ENCODE measurements around the gene ARRDC1. TPM values are rescaled to one million over a fixed set of nuclear protein-coding genes. Genes with fewer than 3 reads are reported as not detected.

The ARRDC1 gene, protein sequence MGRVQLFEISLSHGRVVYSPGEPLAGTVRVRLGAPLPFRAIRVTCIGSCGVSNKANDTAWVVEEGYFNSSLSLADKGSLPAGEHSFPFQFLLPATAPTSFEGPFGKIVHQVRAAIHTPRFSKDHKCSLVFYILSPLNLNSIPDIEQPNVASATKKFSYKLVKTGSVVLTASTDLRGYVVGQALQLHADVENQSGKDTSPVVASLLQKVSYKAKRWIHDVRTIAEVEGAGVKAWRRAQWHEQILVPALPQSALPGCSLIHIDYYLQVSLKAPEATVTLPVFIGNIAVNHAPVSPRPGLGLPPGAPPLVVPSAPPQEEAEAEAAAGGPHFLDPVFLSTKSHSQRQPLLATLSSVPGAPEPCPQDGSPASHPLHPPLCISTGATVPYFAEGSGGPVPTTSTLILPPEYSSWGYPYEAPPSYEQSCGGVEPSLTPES
- 86.4 and 93.7 TPM in 2 replicates for total RNA-seq (2022)
- Bru-seq, nascent RNA, result percentile 67 among the genes with signal in this experiment
- BruChase-seq, experiment 1, labeled RNA remaining after a 6-hour chase, result percentile 97 among the genes with signal in this experiment
- percentile 94 among the genes with signal in this experiment for BruChase-seq, experiment 2, labeled RNA remaining after a 2-hour chase
- long read RNA-seq, transcript ARRDC1-201 (8 exons, 1,586 nt), result major isoform, 76 of 174 reads
- long read RNA-seq, partial matches to known transcripts, result 56 of 174 reads
- long read RNA-seq, other reads (novel, unspliced or antisense), result 41 of 174 reads

DNA sequence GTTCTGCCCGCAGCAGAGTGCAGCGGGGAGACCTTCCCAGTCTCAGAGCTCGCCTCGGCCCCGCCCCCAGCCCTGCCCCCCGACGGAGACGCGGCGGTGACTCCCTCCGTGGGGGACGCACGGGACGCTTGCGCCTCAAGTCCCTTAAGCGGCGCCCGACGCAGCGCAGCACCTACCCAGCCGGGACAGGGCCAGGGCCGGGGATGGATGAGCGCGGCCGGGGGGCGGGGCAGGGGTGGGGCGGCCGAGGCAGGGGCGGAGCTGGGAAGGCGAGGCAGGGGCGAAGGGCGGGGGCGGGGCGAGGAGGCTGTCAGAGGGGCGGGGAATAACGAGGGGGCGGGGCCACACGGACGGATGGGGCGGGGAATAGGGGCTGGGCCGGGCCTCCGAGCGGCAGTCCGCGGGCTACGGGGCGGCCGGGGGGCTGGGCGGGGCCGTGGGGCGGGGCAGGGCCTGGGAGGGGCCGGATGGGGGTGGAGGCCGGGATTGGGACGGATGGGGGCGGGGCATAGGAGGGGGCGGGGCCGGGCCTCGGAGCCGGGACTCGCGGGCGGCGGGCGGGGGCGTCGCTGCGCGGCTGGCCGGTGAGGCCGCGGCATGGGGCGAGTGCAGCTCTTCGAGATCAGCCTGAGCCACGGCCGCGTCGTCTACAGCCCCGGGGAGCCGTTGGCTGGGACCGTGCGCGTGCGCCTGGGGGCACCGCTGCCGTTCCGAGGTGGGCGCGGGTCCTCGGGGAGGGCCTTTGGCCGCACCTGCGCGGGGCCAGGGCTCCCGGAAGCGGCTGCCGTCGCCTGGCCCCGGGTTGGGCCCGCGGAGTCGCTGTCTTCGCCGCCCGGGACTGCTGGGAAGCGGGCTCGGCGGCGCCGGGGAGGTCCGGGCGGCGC lies at the start of gene ARRDC1:
Gene ARRDC1 (plus strand): TSS at position 566 of the 884 bp plus-strand sequence. CDS start 32 bp downstream, at position 598.
- peak; percentile 88 for DNase-seq

DNA sequence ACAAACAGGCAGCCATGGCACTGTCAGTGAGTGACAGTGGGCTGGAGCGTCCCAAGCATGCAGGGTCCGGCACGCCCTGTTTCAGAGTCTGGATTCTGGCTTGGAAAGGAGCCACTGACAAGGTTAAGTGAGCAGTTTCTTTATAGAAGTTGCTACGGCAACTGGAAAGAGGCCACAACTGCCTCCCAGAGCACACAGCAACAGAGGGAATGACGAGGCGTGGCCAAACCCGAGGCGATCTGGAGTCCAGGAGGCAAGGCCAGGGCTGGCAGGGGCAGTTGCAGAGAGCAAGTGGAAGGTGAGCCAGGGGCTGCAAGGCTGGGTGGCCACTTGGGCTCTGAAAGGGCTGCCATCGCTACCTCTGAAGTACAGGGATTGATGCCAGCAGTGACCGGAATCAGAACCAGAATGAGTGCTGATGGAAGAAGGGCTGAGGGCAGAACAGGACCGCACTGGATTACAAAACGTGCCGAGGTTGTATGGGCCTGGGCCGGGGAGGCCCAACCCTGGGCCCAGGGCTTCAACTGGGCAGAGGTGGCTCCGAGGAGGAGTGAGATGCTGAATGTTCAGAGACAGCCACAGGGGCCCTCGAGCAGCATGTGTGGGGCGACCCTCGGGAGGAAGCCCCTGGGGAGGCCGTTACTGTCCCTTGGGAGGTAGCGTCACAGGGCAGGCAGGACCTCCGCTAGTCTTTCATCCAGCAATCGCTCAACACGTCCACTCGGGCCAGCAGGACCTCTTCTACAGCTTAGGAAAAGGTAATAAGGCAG lies 49.2 kb upstream of the ARRDC1 start:
- no peak for DNase-seq
- CTCF ChIA-PET, result no interaction called here
- Mint-ChIP-seq H3K4me1 (ENCODE audit: low read depth, unreplicated experiment) (no peaks in the 10 kb centered on the region), H3K27ac (ENCODE audit: unreplicated experiment) (no peak overlapping the region), H3K27me3 (ENCODE audit: unreplicated experiment) (no peaks in the 10 kb centered on the region), H3K36me3 (ENCODE audit: insufficient read depth, unreplicated experiment) (peaks cover 30% of the 10 kb centered on the region), H3K9me3 (ENCODE audit: low read depth, unreplicated experiment) (no peaks in the 10 kb centered on the region), H3K4me3 (ENCODE audit: low read depth, unreplicated experiment) (no peak overlapping the region)
- intact Hi-C loops (cut with micrococcal nuclease; ENCODE audit: unreplicated experiment), result no loop called here
- no TSS peak for BruUV-seq (replicated peaks)
- TF ChIP-seq, protein P1, sequence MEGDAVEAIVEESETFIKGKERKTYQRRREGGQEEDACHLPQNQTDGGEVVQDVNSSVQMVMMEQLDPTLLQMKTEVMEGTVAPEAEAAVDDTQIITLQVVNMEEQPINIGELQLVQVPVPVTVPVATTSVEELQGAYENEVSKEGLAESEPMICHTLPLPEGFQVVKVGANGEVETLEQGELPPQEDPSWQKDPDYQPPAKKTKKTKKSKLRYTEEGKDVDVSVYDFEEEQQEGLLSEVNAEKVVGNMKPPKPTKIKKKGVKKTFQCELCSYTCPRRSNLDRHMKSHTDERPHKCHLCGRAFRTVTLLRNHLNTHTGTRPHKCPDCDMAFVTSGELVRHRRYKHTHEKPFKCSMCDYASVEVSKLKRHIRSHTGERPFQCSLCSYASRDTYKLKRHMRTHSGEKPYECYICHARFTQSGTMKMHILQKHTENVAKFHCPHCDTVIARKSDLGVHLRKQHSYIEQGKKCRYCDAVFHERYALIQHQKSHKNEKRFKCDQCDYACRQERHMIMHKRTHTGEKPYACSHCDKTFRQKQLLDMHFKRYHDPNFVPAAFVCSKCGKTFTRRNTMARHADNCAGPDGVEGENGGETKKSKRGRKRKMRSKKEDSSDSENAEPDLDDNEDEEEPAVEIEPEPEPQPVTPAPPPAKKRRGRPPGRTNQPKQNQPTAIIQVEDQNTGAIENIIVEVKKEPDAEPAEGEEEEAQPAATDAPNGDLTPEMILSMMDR (IDR thresholded peaks at IDR 0.05; ENCODE audit: unreplicated experiment), result no peak

More for the DNA sequence above, at the start of gene ARRDC1:
- H3K9me3 Mint-ChIP-seq (ENCODE audit: low read depth, unreplicated experiment), result no peaks in the 10 kb centered on the region
- H3K4me3 Mint-ChIP-seq (ENCODE audit: low read depth, unreplicated experiment), result peak within 1 kb of the TSS; percentile 90
- H3K4me1 Mint-ChIP-seq (ENCODE audit: low read depth, unreplicated experiment), result peaks cover 9% of the 10 kb centered on the region
- H3K27me3 Mint-ChIP-seq (ENCODE audit: unreplicated experiment), result no peaks in the 10 kb centered on the region
- peak within 1 kb of the TSS; percentile 50 for H3K27ac Mint-ChIP-seq (ENCODE audit: unreplicated experiment)
- peaks cover 21% of the 10 kb centered on the region for H3K36me3 Mint-ChIP-seq (ENCODE audit: insufficient read depth, unreplicated experiment)
- TF ChIP-seq, protein P1 (IDR thresholded peaks at IDR 0.05; ENCODE audit: unreplicated experiment), result no peak
- CTCF ChIA-PET, result interaction anchor here (0.6 kb wide), 1 partner anchor 61 kb away, joined by 5 read pairs; no protein-coding TSS in a partner anchor
- no TSS peak for BruUV-seq (replicated peaks)
- intact Hi-C loops (cut with micrococcal nuclease; ENCODE audit: unreplicated experiment), result no loop called here

DNA sequence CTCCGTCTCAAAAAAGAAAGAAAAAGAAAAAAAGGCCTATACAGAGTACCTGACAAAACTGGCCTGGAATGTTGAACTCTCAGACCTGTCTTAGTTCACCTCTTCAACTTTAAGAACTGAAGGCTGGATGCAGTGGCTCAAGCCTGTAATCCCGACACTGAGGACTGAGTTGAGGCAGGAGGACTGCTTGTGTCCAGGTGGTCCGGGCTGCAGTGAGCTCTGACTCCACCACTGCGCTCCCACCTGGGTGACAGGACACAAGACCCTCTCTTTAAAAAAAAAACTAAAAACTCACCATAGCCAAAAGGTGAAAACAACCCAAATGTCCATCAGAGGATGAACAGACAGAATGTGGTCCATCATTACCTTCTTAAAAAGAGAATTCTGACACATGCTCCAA lies 47.4 kb upstream of the ARRDC1 start:
- no peaks in the 10 kb centered on the region for H3K27me3 Mint-ChIP-seq (ENCODE audit: unreplicated experiment)
- CTCF ChIA-PET, result interaction anchor here (0.6 kb wide), 1 partner anchor 307 kb away, joined by 4 read pairs; the partner anchor contains the start of gene STPG3
- H3K27ac Mint-ChIP-seq (ENCODE audit: unreplicated experiment), result no peak overlapping the region
- TF ChIP-seq, protein P1 (IDR thresholded peaks at IDR 0.05; ENCODE audit: unreplicated experiment), result no peak
- intact Hi-C loops (cut with micrococcal nuclease; ENCODE audit: unreplicated experiment), result no loop called here
- no peak overlapping the region for H3K4me3 Mint-ChIP-seq (ENCODE audit: low read depth, unreplicated experiment)
- BruUV-seq (replicated peaks), result no TSS peak
- H3K36me3 Mint-ChIP-seq (ENCODE audit: insufficient read depth, unreplicated experiment), result peaks cover 25% of the 10 kb centered on the region
- no peaks in the 10 kb centered on the region for H3K4me1 Mint-ChIP-seq (ENCODE audit: low read depth, unreplicated experiment)
- no peak for DNase-seq
- no peaks in the 10 kb centered on the region for H3K9me3 Mint-ChIP-seq (ENCODE audit: low read depth, unreplicated experiment)

All from Calu3 (cell line).